Activated T-helper 17 cell treated with anti-CD3 and anti-CD28 coated beads, Interleukin-2, amount 50 U/mL, for 72 hours (primary cell): ENCODE measurements around the gene MAPK8. TPM values are rescaled to one million over a fixed set of nuclear protein-coding genes. Genes with fewer than 3 reads are reported as not detected.

ENCODE experiments used
- ATAC-seq: fragments of 150-1000 bp; cut with Tn5 transposase; replicated peaks from 2 replicates; pipeline ENCODE4 v1.10.0; 2021; ENCODE audit warnings: mild to moderate bottlenecking, moderate library complexity
- H3K27ac Mint-ChIP-seq: one replicate; pipeline ENCODE4 v1.8.0; 2022; ENCODE audit warnings: mixed read lengths
- H3K27me3 Mint-ChIP-seq: one replicate; pipeline ENCODE4 v1.8.0; 2022; ENCODE audit warnings: mixed read lengths
- H3K36me3 Mint-ChIP-seq: one replicate; pipeline ENCODE4 v1.8.0; 2022; ENCODE audit warnings: low read depth, mild to moderate bottlenecking, mixed read lengths
- H3K4me1 Mint-ChIP-seq: one replicate; pipeline ENCODE4 v1.8.0; 2022; ENCODE audit warnings: mixed read lengths
- H3K4me3 Mint-ChIP-seq: one replicate; pipeline ENCODE4 v1.8.0; 2022; ENCODE audit warnings: mild to moderate bottlenecking, mixed read lengths
- H3K9me3 Mint-ChIP-seq: one replicate; pipeline ENCODE4 v1.8.0; 2022; ENCODE audit warnings: mixed read lengths
- total RNA-seq, 2 donors: library from RNA; stranded (reverse); gene quantifications; one replicate each; pipeline ENCODE4 v1.2.3, GENCODE V29; 2022

Gene MAPK8
- total RNA-seq, 2 donors from 2014 or later: 36.4 to 41.7 TPM

DNA sequence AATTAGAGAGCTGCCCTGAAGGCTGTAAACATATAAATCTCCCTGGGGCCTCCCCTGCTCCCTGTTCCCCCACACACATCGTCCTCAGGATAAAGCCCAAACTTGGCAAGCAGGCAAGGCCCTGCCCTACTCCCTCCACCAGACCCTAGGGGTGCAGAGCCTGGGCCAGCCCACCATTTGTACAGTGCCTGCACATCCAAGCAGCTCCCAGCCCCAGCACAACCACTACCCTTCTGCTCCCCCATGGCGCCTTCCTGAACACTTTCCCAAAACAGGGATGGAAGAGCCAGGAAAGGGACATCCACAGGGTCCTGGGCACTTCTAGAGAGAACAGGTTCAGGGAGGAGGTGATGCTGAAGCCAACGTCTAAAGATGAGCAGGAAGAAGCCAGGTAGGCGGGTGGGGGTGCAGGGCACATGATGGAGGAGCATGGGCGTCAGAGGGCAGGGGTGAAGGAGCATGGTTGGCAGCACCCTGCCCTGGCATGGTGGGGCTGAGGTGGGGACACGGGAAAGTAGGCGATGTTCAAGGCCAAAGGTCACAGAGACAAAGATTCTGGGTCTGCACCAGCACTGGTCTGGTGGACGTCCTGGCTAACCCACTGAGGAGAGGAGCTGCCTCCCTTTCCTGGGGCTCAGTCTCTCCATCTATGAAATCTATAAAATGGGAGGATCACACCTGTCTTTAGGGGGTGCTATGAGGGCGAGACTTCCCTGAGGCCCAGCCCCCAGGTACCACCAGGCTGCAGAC is 157.8 kb downstream of the MAPK8 start:
- ATAC-seq: no peak
- H3K36me3 Mint-ChIP-seq: no peaks in the 10 kb centered on the region
- H3K9me3 Mint-ChIP-seq: no peaks in the 10 kb centered on the region
- H3K4me1 Mint-ChIP-seq: no peaks in the 10 kb centered on the region
- no peaks in the 10 kb centered on the region for H3K27me3 Mint-ChIP-seq
- H3K4me3 Mint-ChIP-seq: no peak overlapping the region
- H3K27ac Mint-ChIP-seq: no peak overlapping the region

DNA sequence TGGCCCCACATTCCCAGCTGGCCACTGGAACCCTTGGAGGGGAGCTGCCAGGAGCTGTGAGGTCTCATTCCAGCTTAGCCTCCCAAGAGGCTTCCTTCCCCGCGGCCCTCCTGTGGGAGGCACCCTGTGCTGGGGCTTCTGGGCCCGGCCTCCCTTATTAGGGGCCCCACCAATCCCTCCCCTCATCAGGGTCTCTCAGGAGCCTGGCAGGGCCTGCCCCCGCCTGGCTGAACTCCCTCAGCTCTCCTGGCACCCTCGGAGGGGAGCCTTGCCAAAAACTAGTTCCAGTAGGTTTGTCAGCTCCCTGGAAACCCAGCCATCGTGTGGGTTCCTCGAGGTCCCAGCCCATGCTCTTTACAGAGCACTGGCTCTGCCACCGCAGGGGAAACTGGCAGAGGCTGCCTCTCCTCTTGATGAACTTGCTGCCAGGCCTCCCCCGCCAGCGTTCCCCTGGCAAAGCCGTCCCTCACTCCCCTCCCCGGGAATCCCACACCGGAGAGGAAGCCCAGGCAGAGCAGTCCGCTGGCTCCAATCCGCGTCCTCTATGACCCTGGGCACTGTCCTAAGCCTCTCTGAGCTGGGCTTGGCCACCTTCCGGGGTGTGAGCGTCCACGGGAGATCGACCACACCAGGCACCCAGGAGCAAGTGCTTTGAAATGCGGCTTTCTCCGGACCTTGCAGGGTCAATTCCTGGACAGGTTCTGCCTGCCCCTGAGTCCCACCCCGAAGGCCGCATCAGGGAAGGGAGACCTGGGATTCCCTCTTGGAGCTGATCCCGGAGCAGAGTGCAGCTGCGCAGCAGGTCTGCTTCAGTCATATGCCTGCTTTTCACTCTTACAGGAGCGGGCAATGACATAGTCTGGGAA is 158.6 kb downstream of the MAPK8 start:
- no peak overlapping the region for H3K4me3 Mint-ChIP-seq
- no peaks in the 10 kb centered on the region for H3K9me3 Mint-ChIP-seq
- no peak overlapping the region for H3K27ac Mint-ChIP-seq
- no peaks in the 10 kb centered on the region for H3K36me3 Mint-ChIP-seq
- ATAC-seq: no peak
- no peaks in the 10 kb centered on the region for H3K27me3 Mint-ChIP-seq
- no peaks in the 10 kb centered on the region for H3K4me1 Mint-ChIP-seq

DNA sequence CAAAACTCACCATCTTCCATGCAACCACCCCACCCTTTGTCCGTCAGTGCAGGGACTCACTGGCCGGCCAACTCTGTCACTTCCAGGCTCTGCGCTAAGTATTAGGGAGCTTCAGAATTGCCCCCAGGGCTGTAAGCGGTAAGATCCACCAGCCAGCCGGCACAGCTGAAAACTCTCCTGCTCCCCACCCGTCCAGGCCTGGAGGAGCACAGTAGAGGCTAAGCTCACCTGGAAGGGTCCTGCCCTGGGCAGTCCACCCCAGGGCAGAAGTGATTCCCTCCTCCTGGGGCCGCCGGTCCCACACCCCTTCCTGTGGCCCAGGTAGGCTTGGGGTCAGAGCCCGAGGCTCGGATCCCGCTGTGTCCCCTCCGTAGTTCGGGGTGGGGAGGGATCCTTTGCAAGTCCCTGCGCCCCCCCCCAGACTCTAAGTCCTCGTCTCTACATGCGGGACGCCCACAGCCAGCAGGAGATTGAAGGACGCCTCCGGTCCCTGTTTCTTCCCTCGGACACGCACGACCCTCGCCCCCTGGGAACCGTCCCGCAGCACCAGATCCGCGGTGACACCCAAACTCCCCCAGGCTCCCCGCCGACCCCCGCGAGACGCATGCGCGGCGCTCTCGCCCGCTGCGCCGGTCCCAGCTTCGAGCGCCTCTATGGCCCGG is 159.5 kb downstream of the MAPK8 start:
- H3K36me3 Mint-ChIP-seq: no peaks in the 10 kb centered on the region
- no peak overlapping the region for H3K4me3 Mint-ChIP-seq
- H3K9me3 Mint-ChIP-seq: no peaks in the 10 kb centered on the region
- H3K4me1 Mint-ChIP-seq: no peaks in the 10 kb centered on the region
- no peaks in the 10 kb centered on the region for H3K27me3 Mint-ChIP-seq
- H3K27ac Mint-ChIP-seq: no peak overlapping the region
- ATAC-seq: no peak

DNA sequence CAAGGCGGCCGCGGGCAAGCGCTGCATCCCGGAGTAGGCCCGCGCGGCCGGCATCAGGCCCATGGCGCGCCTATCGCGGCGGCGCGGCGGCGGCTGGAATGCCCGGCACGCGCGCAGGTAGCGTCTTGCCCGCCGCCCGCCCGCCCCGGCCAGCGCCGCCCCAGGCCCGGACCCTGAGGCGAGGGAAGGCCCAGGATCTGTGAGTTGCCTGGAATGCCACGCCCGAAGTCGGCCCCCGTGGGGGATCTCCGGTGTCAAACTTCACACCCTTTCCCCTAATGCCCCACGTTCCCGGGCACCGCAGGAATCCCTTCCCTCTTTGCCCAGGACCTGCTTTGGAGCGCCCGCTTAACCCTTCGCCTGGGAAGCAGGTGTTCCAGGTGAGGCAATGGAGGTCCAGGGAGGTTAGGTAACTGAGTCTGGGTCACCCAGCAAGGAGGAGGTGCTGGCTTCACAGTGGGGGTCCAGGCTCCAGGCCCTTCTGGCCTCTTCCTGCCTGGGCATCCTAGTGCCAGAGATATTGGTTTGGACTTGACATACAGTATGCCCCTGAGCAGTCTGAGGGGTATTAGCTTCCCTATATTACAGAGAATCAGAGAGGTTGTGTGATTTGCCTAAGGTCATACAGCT is 160.2 kb downstream of the MAPK8 start:
- no peaks in the 10 kb centered on the region for H3K36me3 Mint-ChIP-seq
- no peak overlapping the region for H3K4me3 Mint-ChIP-seq
- no peaks in the 10 kb centered on the region for H3K9me3 Mint-ChIP-seq
- H3K27me3 Mint-ChIP-seq: no peaks in the 10 kb centered on the region
- H3K27ac Mint-ChIP-seq: no peak overlapping the region
- ATAC-seq: no peak
- no peaks in the 10 kb centered on the region for H3K4me1 Mint-ChIP-seq

DNA sequence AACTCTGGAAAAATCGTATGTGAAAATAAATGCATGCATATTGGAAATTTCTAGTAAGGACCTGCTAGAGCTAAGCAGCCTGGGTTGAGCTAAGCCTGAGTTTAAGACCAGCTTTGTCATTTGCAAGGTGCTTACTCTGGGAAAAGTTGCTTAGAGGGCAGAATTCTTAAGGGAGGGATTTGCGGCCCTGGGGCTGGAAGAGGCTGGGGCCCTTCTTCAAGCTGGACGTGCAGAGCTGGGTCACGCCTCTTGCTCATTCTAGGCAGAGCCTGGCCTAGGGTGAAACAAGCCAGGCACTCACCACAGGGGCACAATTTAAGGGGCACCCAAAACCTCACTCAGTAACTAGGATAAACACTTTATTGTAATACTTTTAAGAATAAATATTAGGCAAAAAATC is 161.2 kb downstream of the MAPK8 start:
- no peaks in the 10 kb centered on the region for H3K9me3 Mint-ChIP-seq
- H3K36me3 Mint-ChIP-seq: no peaks in the 10 kb centered on the region
- no peak overlapping the region for H3K27ac Mint-ChIP-seq
- no peak for ATAC-seq
- H3K4me1 Mint-ChIP-seq: no peaks in the 10 kb centered on the region
- H3K4me3 Mint-ChIP-seq: no peak overlapping the region
- no peaks in the 10 kb centered on the region for H3K27me3 Mint-ChIP-seq

DNA sequence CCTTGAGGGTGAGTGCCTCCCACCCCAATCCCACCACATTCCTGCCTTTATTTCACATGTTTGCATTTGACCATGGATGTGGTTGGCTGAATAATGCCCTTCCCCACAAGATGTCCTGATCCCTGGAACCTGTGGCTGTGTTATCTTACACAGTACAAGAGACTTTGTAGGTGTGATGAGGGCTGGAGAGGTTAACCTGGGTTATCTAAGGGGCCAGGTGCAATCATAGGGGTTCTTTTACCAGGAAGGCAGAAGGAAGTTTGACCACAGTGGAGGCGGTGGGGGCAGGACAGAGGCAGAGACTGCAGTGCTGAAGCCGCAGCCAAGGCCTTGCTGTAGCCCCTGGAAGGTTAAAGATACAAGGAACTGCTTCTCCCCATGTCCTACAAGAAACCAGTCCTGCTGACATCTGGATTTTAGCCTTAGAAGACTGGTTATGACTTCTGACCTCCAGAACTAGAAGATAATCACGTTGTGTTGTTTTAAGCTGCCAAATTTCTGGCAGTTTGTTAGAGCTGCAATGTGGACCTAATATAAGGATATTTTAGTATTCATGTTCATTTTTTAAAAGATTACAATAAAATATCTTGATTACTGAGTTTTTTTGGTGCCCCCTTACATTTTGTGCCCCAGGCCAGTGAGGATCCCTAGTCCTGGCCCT is 161.8 kb downstream of the MAPK8 start:
- Mint-ChIP-seq H3K9me3 (no peaks in the 10 kb centered on the region), H3K27ac (no peak overlapping the region), H3K4me1 (no peaks in the 10 kb centered on the region), H3K4me3 (no peak overlapping the region), H3K36me3 (no peaks in the 10 kb centered on the region), H3K27me3 (no peaks in the 10 kb centered on the region)
- ATAC-seq: no peak

DNA sequence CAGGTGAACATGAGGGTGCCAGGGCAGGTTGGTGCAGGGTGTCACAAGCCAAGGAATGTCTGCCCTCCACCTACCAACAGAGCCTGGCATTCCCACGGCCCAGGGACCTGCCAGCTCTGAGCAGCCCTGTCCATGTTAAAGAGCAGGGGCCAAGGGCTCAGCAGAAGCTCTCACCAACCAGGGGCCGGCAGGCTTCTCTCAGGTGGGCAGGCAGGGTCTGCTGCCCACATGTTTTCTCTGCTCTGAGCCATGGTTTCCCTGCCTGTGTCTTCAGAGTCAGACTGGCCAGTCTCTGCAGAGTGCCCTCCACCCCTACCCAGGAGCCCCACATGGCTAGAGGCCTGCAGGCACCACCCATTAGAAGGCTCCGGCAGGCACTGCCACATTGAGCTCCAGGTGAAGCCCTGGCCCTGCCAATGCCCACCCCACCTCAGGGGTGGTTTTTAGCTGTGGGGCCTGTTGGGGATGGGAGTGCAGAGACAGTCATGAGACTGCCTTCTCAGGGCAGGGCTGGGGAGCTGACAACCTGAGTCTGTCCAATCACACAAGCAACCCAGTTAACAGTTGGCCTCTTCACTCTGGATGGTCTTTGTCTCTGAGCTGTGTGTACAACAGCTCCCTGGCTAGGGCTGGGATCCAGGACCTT is 162.5 kb downstream of the MAPK8 start:
- no peak overlapping the region for H3K27ac Mint-ChIP-seq
- no peaks in the 10 kb centered on the region for H3K27me3 Mint-ChIP-seq
- ATAC-seq: no peak
- no peaks in the 10 kb centered on the region for H3K4me1 Mint-ChIP-seq
- no peaks in the 10 kb centered on the region for H3K36me3 Mint-ChIP-seq
- H3K9me3 Mint-ChIP-seq: no peaks in the 10 kb centered on the region
- H3K4me3 Mint-ChIP-seq: no peak overlapping the region

DNA sequence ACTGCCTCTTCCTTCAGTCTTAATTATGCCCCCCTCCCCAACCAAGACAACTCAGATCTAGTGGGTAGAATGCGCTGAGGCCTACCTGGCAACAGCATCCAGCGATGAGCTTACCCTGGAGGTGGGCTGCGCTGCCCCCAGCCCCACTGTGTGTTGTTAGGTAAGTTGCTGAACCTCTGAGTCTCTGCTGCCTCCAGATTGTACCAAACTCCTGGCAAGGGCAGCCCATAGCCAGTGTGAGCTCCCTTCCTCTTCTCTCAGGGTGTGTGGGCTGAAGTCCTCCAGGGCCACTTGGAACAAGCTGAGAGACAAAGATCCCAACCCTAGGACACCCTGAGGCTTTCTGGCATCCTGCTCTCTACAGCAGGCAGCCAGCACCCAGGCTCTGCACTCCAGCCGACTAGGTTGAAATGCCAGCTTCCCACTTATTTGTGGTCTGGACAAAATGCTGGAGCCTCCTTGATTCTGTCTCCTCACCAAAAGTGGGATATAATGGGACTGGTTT is 163.1 kb downstream of the MAPK8 start:
- no peaks in the 10 kb centered on the region for H3K9me3 Mint-ChIP-seq
- H3K36me3 Mint-ChIP-seq: no peaks in the 10 kb centered on the region
- H3K27me3 Mint-ChIP-seq: no peaks in the 10 kb centered on the region
- no peak for ATAC-seq
- no peak overlapping the region for H3K4me3 Mint-ChIP-seq
- no peak overlapping the region for H3K27ac Mint-ChIP-seq
- H3K4me1 Mint-ChIP-seq: no peaks in the 10 kb centered on the region

DNA sequence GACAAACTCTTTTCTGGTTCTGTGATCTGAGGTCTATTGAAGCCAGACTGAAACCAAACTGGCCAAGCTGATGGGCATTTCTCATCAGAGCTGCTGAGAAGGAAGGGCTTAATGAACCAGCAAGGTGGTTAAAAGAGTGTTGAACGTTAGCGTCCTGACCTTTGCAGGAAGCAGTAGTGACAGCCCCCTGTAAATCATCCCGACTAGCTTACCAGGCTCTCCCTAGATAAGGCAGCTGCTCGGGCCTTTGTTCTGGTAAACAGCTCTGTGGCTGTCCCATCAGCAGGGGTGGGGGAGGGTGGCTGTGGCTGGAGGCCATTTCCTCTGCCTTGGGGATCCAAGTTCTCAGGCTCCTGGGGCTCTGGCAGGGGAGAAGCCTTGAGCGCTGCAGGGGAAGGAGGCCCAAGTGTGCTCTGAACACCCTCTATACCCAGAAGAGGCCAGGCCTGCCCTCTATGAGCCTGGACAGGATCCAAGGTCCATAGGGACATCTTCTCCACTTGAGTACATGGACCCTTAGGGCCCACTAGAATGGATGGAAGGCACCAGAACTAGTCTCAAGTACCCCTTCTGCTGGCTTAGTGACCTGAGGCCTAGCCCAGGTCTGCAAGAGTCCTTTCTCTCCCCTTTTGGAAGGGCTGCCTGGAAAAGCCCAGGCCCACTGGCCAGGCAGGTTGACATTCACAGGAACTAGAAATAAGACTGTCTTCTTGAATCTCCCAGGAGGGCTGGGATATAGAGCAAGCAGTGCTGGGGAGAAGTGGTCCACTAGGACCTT is 163.8 kb downstream of the MAPK8 start:
- Mint-ChIP-seq H3K36me3 (no peaks in the 10 kb centered on the region), H3K27ac (no peak overlapping the region), H3K9me3 (no peaks in the 10 kb centered on the region), H3K4me3 (no peak overlapping the region), H3K4me1 (no peaks in the 10 kb centered on the region), H3K27me3 (no peaks in the 10 kb centered on the region)
- ATAC-seq: no peak

DNA sequence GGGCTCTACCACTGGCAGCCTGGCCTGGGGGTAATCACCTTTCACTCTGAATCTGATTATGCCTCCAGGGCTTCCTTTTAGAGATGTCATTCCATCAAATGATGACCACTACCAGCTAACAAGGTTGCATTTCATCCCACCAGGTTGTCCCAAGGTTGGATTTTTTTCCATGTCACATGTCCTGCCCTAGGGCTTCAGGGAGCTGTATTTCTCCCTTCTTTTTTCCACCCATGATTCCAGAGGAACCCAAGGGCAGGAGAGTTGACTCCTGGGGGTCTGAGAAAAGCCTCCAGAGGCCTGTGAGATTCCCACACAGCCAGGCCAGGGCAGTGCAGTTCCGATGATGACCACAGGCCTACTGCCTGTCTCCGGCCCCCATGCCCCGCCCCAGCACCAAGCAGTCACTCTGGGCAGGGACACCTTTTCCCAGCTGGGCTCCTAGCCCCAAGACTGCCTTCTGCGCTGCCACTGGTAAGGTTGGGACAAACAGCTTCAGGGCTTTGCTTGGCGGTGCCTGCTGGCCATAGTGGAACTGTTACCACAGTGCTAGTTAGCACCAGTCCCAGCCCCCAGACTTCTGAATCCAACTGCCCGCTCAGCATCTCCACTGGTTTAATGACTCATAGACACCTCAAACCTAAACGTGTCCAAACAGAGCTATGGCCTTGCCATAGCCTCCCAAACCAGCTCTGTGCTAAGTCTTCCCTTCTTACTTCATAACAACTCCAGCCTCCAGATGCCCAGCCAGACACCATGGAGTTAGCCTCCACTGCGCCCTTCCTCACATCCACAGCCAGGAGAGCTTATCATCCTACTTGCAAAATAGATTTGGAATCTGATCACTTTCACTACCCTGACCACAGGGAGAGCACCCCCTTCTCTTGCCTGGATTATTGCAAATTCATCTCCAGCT is 164.7 kb downstream of the MAPK8 start:
- Mint-ChIP-seq H3K36me3 (no peaks in the 10 kb centered on the region), H3K9me3 (no peaks in the 10 kb centered on the region), H3K4me3 (no peak overlapping the region), H3K4me1 (no peaks in the 10 kb centered on the region), H3K27ac (no peak overlapping the region), H3K27me3 (peaks cover 5% of the 10 kb centered on the region)
- ATAC-seq: no peak

DNA sequence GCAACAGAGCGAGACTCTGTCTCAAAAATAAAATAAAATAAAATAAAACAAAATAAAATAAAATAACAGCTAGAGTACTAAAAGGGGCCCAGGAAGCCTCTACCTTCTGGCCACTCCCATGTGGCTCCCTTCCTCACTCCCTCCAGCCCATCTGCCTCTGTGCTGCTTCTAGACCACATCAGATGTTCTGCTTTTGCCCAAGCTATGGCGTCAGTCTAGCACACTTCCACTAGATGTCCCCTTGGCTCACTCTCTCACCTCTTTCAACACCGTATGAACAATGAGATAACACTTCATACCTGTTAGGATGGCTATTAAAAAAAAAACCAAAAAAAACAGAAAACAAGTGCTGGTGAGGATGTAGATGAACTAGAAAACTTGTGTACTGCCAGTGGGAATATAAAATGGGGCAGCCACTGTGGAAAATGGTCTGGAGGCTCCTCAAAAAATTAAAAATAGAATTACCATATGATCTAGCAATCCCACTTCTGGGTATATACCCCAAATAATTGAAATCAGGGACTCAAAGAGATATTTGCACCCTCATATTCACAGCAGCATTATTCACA is 166.1 kb downstream of the MAPK8 start:
- no peaks in the 10 kb centered on the region for H3K36me3 Mint-ChIP-seq
- H3K9me3 Mint-ChIP-seq: no peaks in the 10 kb centered on the region
- no peak overlapping the region for H3K4me3 Mint-ChIP-seq
- H3K27me3 Mint-ChIP-seq: peaks cover 9% of the 10 kb centered on the region
- H3K27ac Mint-ChIP-seq: no peak overlapping the region
- no peak for ATAC-seq
- H3K4me1 Mint-ChIP-seq: no peaks in the 10 kb centered on the region

DNA sequence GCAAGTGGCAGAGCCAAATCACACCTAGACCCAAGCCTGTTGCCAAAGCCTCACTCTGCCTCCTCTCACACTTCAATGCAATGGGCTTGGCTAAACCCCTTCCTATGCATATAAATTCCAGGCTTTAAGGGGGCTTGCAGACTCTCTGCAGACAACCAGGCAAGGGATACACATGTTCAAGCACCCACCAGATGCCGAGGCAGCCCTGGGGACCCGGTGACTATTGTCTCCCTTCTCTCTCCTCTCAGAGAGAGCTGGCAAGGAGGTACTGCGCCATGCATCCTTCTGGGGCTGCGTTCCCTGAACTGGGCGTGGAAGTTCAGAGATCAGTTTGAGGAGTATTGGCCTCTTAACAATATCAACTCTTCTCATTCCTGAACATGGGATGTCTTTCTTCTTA is 167.2 kb downstream of the MAPK8 start:
- ATAC-seq: no peak
- Mint-ChIP-seq H3K9me3 (no peaks in the 10 kb centered on the region), H3K27me3 (peaks cover 9% of the 10 kb centered on the region), H3K4me1 (no peaks in the 10 kb centered on the region), H3K4me3 (no peak overlapping the region), H3K27ac (no peak overlapping the region), H3K36me3 (no peaks in the 10 kb centered on the region)
